Cardiac fibroblast (primary cell): Measurements from ENCODE around the gene RNF175.
A peak's percentile ranks its signal among the peaks of the same experiment; 100 is the strongest.

Source experiments
- DNase-seq, 2 donors: peaks; one replicate each; pipeline versions ENCODE4 v3.0.0 to v3.0.0-alpha.2; 2010; ENCODE audit warnings: low read depth in 2 of 2
- H3K4me3 ChIP-seq, 2 donors: replicated peaks in 1 of 2; 1 replicate in 1 of 2; 2 replicates in 1 of 2; pipeline ENCODE4 v1.5.1; 2011; ENCODE audit warnings: low read depth in 2 of 2, low read length in 2 of 2, mild to moderate bottlenecking in 2 of 2, moderate library complexity in 1 of 2
- TF ChIP-seq, protein P1 (sequence below): IDR thresholded peaks from one replicate; pipeline ENCODE4 v1.5.1; 2011; ENCODE audit warnings: low read depth, mild to moderate bottlenecking, low read length, inconsistent platforms

RNF175 gene

DNA sequence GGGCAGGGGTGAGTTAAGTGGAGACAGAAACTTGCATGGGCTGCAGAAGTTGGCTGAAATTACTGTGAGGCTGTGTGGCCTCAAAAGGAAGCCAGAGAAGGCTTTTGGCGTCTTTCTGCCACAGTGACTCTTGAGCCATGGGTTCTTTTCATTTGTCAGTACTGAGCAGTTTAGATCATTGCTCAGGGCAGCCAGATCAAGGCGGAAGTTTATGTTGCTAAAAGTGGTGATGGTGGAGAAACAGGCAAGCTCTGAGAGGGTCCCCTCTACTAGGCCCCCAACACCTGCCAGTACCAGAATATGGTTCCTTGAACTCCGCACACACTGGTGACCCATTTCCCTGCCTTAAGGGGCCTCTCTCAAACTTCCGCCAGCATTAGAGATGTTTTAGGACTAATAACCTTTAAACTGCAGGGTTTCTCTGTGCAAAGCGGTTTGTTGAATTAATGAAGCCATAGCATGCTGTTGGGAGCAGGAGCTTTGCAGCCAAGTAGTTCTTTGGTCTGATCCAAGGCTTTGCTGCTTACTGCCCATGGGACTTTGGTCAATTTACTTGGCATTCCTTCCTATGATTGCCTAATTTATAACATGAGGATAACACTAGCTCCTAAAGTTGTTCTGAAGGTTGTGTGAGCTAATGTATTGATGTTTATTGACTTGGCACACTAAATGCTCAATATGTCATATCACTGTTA, 34.5 kb downstream of the RNF175 start:
- H3K4me3 ChIP-seq: no peak overlapping the region
- TF ChIP-seq, protein P1, sequence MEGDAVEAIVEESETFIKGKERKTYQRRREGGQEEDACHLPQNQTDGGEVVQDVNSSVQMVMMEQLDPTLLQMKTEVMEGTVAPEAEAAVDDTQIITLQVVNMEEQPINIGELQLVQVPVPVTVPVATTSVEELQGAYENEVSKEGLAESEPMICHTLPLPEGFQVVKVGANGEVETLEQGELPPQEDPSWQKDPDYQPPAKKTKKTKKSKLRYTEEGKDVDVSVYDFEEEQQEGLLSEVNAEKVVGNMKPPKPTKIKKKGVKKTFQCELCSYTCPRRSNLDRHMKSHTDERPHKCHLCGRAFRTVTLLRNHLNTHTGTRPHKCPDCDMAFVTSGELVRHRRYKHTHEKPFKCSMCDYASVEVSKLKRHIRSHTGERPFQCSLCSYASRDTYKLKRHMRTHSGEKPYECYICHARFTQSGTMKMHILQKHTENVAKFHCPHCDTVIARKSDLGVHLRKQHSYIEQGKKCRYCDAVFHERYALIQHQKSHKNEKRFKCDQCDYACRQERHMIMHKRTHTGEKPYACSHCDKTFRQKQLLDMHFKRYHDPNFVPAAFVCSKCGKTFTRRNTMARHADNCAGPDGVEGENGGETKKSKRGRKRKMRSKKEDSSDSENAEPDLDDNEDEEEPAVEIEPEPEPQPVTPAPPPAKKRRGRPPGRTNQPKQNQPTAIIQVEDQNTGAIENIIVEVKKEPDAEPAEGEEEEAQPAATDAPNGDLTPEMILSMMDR: no peak
- DNase-seq: no peak

DNA sequence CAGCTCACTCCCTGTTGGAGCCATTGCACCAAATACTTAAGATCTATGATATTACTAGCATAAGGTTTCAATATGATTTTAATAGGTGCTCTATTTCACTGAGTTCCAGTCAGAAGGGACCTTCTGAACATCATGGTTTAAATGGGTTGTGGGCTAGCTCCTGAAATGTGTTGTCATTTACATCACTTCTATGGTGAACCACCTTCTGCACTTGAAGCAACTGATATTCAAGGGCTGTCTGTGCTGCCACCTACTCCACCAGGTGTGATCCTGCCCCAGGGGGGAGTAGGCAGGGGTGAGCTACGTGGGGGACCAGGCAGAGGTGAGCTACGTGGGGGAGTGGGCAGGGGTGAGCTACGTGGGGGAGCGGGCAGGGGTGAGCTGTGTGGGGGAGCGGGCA, 35.2 kb downstream of the RNF175 start:
- TF ChIP-seq, protein P1: no peak
- H3K4me3 ChIP-seq: no peak overlapping the region
- no peak for DNase-seq

DNA sequence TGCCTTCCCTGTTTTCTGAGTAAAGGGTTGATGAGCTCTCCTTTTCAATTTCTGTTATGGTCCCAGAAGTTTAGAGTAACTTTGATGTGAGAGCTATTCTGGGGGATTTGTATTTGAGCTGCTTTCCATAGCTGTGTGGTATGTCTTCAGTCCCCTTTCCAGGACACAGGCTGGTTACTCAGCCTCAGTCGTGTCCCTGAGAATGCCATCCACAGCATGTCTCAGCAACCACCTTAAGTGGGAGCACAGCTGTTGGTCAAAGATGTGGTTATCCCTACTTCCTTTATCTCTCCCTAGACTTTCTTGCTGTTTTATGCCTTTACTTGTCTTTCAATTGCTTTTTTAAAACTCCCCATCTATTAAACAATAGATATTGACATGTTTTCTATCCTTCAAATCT, 37.8 kb downstream of the RNF175 start:
- H3K4me3 ChIP-seq: no peak overlapping the region
- TF ChIP-seq, protein P1: no peak
- no peak for DNase-seq

DNA sequence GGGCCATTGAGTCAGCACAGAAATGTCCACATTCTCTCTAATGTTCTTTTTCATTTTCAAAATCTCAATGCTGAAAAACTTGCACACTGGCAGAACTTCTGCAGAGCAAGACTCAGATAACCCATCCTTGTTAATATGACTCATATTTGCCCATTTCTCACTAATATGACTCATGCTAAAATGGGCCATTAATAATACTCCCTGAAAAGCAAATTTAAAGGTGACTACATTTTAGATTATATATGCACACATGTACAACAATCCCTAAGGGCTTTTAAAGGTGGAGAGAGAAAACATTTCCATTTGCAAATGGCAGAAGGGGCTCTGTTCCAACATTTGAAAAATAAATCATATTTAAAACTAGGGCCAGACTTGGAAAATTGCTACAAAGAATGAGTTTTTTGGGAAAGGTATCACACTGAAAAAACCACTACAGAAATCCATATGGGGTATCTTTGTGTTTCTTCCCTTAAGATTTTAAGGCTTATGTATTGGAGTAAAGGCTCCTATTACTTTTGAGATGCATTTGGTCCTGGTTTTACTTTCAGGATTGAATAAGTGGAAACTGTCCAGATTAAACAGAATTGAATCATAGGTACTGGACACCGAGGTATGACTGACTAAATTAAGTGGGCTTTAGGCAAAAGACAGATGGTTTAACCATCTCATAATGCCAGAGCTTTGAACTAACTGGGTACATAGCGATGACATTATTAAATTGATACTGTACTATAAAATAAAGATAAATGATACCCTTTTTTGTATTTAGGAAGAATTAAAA, 45.8 kb downstream of the RNF175 start:
- H3K4me3 ChIP-seq: no peak overlapping the region
- DNase-seq: peak; percentile 17 to 34
- TF ChIP-seq, protein P1: no peak

DNA sequence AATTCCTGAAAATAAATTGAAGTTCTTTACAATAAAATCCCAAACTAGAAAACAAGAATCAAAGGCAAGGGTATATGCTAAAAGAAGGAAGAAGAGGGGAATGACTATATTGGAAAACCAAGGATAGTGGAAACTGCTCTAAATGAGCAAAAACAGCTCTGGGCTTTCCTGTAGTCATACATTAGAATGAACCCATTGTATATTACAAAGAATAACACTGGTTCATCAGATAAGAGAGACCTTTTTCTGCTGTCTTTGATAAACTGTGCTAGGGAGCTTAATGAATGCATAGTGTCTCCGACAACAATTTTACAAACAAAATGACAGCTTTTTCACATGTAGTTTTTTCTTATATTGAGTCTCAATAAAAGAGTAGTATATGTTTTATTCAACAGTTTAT, 49.1 kb downstream of the RNF175 start:
- H3K4me3 ChIP-seq: no peak overlapping the region
- TF ChIP-seq, protein P1: no peak
- no peak for DNase-seq

DNA sequence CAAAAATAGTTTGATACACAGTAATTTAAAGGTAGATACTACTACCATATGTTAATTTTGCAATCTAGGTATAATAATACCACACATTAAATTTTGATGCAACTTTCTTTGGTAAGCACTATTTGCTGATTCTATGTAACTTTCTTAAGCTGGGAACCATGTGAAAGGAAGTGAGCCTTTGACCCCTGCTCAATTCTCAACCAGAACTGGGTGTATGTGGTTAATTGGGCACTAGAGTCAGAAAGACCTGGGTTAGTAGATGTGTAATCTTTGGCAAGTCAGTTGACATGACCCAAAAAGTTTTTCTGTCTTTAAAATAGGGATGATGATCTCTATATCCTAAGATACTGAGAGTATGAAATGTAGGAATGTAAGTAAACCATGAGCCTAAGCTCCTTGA, 53.3 kb downstream of the RNF175 start:
- H3K4me3 ChIP-seq: no peak overlapping the region
- TF ChIP-seq, protein P1: no peak
- DNase-seq: no peak
